Activated CD4-positive, alpha-beta T cell treated with anti-CD3 and anti-CD28 coated beads, Interleukin-2, amount 50 U/mL, for 48 hours (primary cell): ENCODE data around the gene LRP2.

Experiments
- DNase-seq, 2 experiments: peaks; one replicate each; pipeline ENCODE4 v3.0.0-alpha.2; 2020

The LRP2 gene

GRCh38 chr2:169237286-169237685, 125.0 kb downstream of the LRP2 start:
- no peak for DNase-seq

GRCh38 chr2:169232551-169233154, 129.7 kb downstream of the LRP2 start:
- DNase-seq: no peak

GRCh38 chr2:169230204-169230603, 132.1 kb downstream of the LRP2 start:
- DNase-seq: no peak

- DNase-seq: no peak
These were observed 132.7 kb downstream of the LRP2 start for GRCh38 chr2:169229590-169229989.

GRCh38 chr2:169225906-169226305, 136.4 kb downstream of the LRP2 start:
- no peak for DNase-seq

GRCh38 chr2:169225233-169225750, 137.0 kb downstream of the LRP2 start:
- DNase-seq: no peak

GRCh38 chr2:169222665-169223064, 139.7 kb downstream of the LRP2 start:
- no peak for DNase-seq

GRCh38 chr2:169221745-169222369, 140.5 kb downstream of the LRP2 start:
- no peak for DNase-seq

- no peak for DNase-seq
These were observed 151.4 kb downstream of the LRP2 start for GRCh38 chr2:169210917-169211316.

GRCh38 chr2:169208026-169208425, 154.3 kb downstream of the LRP2 start:
- DNase-seq: no peak

- no peak for DNase-seq
These were observed 157.2 kb downstream of the LRP2 start for GRCh38 chr2:169205176-169205575.

GRCh38 chr2:169203952-169204351, 158.4 kb downstream of the LRP2 start:
- no peak for DNase-seq

GRCh38 chr2:169200756-169201155, 161.6 kb downstream of the LRP2 start:
- no peak for DNase-seq

- no peak for DNase-seq
These were observed 168.7 kb downstream of the LRP2 start for GRCh38 chr2:169193618-169194017.

- DNase-seq: no peak
These were observed 172.0 kb downstream of the LRP2 start for GRCh38 chr2:169190197-169190775.

- DNase-seq: no peak
These were observed 173.2 kb downstream of the LRP2 start for GRCh38 chr2:169189132-169189531.

GRCh38 chr2:169185711-169186110, 176.6 kb downstream of the LRP2 start:
- no peak for DNase-seq

- no peak for DNase-seq
These were observed 178.3 kb downstream of the LRP2 start for GRCh38 chr2:169184074-169184473.

GRCh38 chr2:169182573-169182972, 179.8 kb downstream of the LRP2 start:
- no peak for DNase-seq

- DNase-seq: no peak
These were observed 183.4 kb downstream of the LRP2 start for GRCh38 chr2:169178804-169179390.

GRCh38 chr2:169178364-169178763, 184.0 kb downstream of the LRP2 start:
- no peak for DNase-seq

- DNase-seq: no peak
These were observed 187.2 kb downstream of the LRP2 start for GRCh38 chr2:169175112-169175511.

GRCh38 chr2:169173876-169174275, 188.5 kb downstream of the LRP2 start:
- DNase-seq: no peak

- no peak for DNase-seq
These were observed 189.4 kb downstream of the LRP2 start for GRCh38 chr2:169172914-169173313.
